Lung microvascular endothelial cell (primary cell): Measurements from ENCODE around the gene SP4. TPM values are rescaled to one million over a fixed set of nuclear protein-coding genes. Genes with fewer than 3 reads are reported as not detected.
"Not testable (repeated sequence)": the region's sequence is repeated elsewhere in the genome, so short reads cannot be mapped to it uniquely, and the experiment has no call there.

Experiments used
- DNase-seq, 2 donors: peaks; one replicate each; pipeline versions ENCODE4 v3.0.0 to v3.0.0-alpha.2; 2010; ENCODE audit warnings: low read depth in 2 of 2
- total RNA-seq: library from RNA; depleted of rRNA; stranded (reverse); fragments of >200 nt; gene quantifications from 2 replicates; pipeline ENCODE4 v1.2.1, GENCODE V29; 2014

Gene SP4
- total RNA-seq, 1 donor from 2014 or later, result 5.4 TPM

DNA sequence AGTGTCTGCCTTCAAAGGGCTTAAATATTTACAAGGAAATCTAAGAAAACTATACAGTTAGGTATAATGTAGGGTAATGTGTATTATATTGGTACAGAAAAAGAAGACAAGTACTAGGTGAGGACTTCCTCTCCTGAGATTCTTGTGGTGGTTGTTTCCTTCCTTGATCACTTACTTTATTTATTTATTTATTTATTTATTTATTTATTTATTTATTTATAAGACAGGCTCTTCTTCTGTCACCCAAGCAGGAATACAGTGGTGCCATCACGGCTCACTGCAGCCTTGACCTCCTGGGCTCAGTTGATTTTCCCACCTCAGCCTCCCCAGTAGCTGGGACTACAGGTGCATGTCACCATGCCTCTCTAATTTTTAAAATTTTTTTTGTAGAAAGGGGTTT, 96.8 kb downstream of the SP4 start:
- DNase-seq, result no peak

DNA sequence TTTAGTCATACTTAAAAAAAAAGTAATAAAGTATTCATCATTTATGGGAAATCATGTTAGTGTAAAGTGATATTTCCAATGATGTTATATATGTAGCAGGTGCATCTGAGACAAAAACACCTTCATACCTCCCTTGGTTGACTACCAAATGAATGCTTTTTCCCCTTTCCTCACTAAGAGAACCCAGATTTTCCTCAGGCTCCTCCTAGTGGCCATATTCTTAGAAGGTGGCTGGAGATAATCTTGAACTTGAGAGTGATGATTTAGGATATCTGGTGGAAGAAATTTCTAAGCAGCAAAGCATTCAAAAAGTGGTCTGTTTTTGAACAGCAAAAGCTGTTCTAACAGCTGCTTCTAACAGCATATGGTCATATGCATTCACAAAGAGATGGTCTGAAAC, 98.1 kb downstream of the SP4 start:
- peak in 1 of 2 donors; percentile 12 for DNase-seq

DNA sequence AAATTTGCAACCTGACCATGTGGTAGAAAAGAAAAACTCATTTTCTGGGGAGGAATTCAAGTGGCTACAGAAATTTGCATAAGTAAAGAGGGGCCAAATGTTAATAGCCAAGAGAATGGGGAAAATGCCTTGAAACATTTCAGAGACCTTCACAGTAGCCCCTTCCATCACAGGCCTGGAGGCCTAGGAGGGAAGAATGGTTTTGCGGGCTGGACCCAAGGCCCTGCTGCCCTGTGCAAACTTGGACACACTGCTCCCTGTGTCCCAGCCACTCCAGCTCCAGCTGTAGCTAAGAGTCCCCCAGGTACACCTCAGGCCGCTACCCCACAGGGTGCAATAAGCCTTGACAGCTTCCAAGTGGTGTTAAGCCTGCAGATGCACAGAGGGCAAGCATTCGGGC, 98.6 kb downstream of the SP4 start:
- no peak for DNase-seq

DNA sequence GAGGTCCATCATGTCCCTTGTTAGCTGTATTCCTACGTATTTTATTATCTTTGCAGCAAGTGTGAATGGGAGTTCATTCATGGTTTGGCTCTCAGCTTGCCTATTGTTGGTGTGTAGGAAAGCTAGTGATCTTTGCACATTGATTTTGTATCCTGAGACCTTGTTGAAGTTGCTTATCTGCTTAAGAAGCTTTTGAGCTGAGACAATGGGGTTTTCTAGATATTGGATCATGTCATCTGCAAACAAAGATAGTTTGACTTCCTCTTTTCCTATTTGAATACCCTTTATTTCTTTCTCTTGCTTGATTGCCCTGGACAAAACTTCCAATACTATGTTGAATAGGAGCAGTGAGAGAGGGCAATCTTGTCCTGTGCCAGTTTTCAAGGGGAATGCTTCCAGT, 104.6 kb downstream of the SP4 start:
- DNase-seq, result not testable (repeated sequence)

DNA sequence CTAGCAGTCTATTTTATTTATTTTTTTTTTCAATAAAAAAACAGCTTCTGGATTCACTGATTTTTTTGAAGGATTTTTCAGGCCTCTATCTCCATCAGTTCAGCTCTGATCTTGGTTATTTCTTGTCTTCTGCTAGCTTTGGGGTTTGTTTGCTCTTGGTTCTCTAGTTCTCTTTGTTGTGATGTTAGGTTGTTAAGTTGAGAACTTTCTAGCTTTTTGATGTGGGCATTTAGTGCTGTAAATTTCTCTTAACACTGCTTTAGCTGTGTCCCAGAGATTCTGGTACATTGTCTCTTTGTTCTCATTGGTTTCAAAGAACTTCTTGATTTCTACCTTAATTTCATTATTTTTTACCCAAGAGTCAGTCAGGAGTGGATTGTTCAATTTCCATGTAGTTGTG, 105.8 kb downstream of the SP4 start:
- not testable (repeated sequence) for DNase-seq

DNA sequence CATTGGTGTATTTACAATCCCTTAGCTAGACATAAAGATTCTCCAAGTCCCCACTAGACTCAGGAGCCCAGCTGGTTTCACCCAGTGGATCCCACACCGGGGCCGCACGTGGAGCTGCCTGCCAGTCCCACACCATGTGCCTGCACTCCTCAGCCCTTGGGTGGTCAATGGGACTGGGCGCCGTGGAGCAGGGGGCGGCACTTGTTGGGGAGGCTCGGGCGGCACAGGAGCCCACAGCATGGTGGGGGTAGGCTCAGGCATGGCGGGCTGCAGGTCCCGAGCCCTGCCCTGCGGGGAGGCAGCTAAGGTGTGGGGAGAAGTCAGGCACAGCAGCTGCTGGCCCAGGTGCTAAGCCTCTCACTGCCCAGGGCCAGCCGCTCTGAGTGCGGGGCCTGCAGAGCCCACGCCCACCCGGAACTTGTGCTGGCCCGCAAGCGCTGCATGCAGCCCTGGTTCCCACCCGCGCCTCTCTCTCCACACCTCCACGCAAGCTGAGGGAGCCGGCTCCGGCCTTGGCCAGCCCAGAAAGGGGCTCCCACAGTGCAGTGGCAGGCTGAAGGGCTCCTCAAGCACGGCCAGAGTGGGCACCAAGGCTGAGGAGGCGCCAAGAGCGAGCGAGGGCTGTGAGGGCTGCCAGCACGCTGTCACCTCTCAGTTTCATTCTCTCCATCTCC, 108.7 kb downstream of the SP4 start:
- DNase-seq, result not testable (repeated sequence)

DNA sequence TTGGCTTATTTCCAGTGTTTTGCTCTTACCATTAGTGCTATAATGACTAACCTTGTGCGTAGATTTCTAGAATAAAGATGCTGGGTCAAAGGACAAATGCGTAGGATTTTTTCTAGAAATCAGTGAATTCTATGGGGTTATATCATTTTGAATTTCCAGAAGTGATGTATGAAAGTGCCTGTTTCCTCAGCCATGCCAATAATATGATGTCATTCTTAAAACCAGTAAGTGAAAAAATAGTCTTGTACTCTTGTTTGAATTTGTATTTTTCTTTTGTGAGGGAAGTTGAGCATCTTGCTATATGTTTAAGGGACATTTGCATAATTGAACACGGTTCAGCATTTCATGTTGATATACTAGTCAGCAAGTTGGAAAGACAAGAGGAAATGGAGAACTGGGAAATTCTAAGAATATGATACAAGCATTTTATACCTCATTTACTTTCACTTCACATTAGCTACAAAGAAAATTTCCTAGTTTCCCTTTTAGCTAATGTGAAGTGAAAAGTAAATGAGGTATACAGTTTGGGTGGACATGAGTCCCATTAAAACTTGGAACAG, 111.1 kb downstream of the SP4 start:
- no peak for DNase-seq

DNA sequence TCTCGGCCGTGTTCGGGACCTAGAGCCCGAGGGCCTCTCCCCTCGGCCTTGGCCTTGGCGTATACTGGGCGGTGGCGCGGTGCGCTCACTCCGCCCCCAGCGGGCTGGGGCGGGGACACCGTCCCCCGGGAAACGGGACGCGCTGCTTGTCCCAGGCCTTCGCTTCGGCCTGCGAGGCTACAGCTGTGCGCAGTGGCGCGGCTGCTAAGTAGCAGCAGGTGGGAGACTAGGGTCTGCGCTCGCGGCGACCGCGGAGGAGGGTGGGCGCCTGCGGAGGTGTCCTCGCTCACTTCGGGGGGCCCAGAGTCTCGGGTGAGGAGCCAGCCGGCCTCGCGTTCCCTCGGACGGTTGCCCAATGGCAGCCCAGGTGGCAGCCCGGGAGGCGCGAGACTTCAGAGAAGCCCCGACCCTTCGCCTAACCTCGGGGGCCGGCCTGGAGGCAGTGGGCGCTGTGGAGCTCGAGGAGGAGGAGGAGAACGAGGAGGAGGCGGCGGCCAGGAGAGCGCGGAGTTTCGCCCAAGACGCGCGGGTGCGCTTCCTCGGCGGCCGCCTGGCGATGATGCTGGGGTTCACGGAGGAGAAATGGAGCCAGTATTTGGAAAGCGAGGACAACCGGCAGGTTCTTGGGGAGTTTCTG, 115.1 kb downstream of the SP4 start, which contains the start of gene DNAH11:
TSS of gene DNAH11 (plus strand) at position 149 of the 637 bp plus-strand sequence. CDS start at position 356, 207 bp downstream.
- peak; percentile 17 to 28 for DNase-seq

DNA sequence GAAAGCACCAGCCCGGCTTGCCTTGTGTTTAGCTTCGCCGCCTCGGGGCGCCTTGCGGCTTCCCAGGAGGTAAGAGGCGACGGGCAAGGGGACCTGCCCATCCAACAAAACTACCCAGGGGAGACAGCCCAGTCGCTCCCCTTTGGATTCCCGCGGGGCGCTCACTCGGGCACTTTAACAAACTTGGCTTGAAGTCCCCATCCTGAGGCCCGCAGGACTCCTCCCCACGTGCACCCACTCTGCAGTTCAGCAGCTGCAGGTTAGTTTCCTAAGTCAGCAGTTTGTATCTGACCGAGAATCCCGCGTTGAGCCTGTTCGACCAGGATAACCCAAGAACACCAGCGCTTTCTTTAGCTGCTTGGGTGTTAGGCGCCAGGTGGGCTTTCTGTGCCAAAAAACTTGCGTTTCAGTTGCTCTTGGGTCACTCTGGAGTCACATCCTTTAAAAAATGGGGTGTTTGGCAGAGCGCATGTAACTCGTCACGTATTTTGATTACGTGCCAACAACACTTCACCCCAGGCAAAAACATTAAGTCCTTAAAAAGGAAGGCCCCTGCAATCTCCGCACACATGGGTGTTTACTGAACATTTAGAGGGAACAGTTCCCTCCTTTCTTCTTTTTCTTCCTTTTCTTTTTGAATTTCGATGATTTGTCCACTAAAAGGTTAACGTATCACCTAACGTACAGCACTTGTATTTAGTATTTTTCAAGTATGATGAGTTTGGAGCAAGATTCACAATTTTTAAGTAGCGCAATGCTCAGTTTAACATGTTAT, 115.8 kb downstream of the SP4 start:
- peak in 1 of 2 donors; percentile 7 for DNase-seq

DNA sequence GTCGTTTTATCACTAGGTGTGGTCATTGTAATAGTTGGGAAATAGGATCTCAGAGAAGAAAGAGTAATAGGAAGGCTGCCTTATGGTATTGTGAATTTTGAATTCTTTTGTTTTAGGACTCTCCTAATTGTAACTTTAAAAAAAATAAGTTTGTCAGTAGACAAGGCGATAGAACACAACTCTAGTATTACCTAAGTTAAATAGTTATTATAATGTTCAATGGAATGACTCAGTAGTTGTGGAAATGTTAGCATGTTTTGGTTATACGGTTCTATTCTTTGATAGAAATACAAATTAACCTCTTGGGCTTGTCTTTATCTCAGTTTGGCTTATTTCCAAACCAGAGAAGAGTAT, 116.4 kb downstream of the SP4 start:
- DNase-seq, result no peak

DNA sequence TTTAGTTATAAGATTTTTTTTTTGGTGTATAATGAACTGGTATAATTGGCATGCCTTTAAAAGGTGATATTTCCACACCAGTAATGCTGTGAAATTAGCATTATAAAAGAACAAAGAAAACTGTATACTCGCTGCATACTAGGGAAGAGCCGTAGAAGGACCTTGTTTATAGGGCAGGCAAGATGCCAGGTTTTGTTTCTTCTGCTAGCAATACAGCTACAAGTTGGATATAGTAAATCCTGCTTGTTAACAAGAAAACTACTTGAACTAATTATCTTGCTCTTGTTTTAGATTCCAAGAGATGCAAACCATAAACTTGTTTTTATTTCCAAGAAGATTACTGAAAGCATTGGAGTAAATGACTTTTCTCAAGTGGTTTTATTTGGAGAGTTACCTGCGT, 116.8 kb downstream of the SP4 start:
- DNase-seq, result no peak

DNA sequence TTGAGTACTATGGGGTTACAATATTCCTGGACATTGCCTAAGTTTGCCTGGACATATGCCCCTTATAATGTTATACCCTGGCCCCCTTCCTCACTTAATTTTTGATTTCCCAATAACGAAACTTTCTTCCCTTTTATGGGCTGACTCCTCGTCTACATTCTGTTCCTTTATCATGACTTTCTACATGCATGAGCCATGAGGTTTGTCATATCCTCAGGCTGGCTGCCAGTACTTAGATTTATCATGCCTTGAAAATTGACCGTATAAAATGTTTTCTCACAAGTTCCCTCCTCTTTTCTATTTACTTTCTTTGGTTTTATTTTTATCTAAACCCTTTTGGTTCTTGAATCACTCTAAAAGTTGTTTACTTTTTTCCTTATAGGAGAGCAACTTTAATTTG, 119.6 kb downstream of the SP4 start:
- DNase-seq, result no peak

DNA sequence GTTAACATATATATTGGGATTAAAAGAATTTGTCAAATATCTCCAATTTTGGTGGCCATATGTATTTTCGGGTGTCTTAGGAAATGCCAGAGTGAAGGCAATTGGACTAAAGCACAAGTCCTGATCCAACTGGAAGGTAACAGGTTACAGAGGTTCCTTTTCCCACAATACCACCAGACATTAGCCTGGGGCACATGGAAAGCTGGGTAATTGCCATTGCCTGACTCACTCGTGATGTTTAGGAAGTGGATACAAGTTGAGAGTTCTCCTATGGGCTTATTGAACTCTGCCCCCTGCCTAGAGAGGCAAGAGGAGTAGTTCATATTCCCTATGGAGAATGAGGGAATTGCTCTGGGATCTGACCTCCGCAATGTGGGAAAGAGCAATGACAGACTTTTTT, 120.6 kb downstream of the SP4 start:
- no peak for DNase-seq

DNA sequence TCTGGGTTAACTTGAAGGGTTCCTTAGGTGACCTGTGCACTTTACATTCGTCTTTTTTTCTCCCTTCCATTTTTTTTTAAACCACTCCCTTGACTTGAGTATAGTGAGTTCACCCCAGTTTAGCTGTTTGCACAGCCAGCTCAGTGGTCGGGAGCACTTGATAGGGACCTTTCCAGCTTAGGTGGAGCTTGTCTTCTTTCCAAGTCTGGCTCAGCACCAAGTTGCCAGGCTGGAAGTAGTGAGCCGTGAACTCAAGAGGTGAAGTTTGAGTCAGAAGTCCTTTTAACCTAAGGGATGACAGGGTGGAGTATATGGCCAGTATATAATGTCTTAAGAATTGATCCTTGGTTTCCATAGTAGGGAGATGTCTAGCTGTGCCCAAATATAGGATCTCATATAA, 122.2 kb downstream of the SP4 start:
- DNase-seq, result no peak

DNA sequence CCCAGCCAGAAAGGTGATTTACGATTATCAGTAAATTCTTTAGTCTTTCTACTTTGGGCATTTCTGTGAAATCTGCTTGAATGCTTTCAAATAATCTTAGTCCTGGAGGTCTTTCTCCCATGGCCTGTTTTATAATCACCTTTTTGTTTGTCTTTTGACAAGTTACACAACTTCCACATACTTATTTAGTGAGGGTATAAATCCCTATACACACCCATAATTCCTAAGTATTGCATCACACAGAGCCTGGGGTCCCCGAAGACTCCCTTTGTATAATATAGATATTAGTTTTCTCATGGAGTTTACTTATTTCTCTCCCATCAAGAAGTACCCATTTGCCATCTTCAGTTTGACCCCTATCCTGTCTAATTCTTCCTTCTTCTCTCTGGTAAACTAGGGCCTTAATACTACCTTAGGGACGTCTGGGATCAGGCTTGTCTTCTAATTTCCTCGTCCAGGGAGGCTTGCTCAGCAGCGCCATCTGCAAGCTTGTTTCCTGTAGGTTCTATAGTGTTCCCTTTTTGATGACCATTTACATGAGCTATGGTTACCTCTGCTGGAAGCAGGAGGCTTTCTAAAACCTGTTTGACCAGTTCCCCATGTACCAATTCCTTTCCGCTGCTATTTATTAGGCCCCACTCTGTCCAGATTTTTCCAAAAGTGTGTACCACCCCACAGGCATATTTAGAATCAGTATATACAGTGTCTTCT, 123.1 kb downstream of the SP4 start:
- DNase-seq, result no peak

DNA sequence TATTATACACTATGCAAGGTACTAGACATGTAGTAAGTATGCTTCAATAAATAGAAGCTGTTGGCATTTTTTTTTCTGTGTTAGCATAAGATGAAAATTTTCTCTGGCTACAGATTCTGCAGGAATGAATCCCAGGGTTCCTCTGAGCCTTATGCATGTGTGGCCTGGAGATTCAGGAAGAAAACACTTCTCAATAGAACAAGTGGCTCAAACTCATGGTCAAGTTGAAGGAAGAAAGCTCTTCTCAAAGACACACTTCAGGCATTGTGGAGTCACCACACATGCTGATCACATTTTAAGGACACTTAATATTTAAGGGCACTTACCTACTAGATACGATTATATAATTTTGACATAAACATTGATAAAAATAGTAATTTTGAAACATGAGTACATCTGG, 134.5 kb downstream of the SP4 start:
- DNase-seq, result no peak

Other genes with a start within 250 kb of the SP4 start
- gene DNAH11, start 115.0 kb downstream of the SP4 start, total RNA-seq, result 0.20 and 0.44 TPM in 2 replicates